ENCODE measurements around the gene ADM5.

ADM5 gene

DNA sequence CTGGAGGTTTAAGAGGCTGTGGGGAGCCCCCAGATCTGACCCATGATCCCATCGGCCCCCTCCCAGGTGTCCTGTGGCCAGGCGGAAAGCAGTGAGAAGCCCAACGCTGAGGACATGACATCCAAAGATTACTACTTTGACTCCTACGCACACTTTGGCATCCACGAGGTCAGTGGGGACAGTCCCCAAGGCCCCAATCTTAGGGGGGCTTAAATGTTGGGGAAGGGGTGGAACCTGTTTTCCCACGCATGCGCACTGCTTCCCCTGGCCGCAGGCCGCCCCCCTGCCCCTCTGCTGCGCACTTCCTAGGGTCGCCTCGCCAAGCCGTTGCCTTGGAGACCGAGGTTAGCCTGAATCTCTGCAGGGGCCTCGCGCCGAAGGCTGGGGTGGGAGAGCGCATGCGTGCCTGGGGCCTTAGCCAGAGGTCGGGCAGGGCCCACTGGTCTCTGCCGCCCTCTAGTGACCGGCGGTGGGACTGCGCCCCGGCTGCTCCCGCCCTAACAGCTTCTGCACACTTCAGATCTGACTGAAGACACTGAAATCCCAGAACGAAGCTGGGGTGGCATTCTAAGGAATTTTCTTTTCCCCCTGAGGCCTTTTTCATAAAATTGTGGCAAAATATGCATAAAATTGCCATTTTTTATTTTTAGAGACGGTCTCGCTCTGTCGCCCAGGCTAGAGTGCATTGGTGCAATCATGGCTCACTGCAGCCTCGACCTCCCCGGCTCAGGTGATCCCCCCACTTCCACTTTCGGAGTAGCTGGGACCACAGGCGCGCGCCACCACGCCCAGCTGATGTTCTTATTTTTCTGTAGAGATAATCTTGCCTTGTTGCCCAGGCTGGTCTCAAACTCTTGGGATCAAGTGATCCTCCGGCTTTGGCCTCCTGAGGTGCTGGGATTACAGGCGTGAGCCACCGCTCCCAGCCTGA, 8.7 kb upstream of the ADM5 start:
- peak; percentile 62 for DNase-seq

GRCh38 chr19:49681830-49682229, 7.6 kb upstream of the ADM5 start:
- DNase-seq = no peak

DNA sequence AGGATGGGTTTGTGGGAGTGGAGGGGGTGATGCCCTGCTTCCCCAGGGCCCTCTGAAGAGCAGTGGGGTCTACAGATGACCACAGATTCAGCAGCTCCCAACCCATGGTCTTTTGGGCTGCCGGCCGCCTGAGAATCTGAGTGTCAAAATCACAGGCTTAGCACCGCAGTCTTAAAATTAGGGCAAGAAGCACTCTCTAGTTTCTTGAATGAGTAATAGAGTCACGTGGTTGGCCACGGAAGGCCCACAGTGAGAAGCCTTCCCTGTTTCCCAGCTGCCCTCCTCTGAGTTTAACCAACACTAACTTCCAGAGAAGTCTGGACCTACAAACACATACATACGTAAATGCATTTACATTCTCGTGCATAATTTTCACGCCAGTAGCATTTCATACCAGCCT, 7.1 kb upstream of the ADM5 start:
- DNase-seq = no peak

DNA sequence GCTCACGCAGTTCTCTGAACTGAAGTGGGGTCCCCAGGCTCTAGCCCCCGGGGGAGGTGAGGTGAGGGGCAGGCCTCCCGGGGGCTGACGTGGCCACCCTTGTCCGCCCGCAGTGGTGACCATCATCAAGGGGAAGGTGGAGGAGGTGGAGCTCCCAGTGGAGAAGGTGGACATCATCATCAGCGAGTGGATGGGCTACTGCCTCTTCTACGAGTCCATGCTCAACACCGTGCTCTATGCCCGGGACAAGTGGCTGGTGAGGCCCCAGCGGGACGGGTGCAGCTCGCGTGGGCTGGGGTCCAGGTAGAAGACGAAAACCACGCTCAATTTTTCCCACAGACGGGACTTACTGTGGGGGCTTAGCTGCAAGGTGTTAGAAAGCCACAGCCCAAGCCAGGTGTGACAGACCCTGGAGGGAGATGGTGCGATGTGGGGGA, 5.6 kb upstream of the ADM5 start:
- DNase-seq = no peak

GRCh38 chr19:49684251-49684982, 5.0 kb upstream of the ADM5 start:
- DNase-seq = no peak

DNA sequence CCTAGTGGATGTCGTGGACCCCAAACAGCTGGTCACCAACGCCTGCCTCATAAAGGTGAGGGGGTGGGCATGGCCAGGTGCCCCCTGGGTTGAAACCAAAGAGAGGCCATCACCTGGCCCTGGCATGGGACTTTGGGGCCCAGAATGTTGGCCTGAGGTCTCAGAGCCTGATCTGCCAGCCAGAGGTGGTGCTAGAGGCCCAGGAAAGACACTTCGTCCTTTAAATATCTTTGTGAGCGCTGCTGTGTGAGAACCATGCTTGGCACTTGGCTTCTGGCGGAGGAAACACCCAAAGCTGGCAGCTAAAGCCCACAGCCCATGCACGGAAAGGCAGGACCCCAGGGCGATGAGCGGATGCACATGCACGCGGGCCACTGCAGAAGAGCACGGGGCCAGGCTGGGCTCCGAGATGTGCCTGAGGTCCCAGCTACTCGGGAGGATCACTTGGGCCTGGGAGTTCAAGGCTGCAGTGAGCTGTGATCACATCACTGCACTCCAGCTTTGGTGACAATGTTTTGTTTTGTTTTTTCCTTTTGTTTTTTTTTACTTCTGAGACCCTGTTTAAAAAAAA, 4.3 kb upstream of the ADM5 start:
- no peak for DNase-seq

- DNase-seq = no peak
Measured at GRCh38 chr19:49685845-49686332, 3.5 kb upstream of the ADM5 start.

GRCh38 chr19:49686503-49687088, 2.8 kb upstream of the ADM5 start:
- DNase-seq = no peak

GRCh38 chr19:49687150-49687549, 2.2 kb upstream of the ADM5 start:
- no peak for DNase-seq

GRCh38 chr19:49687566-49688316, 1.7 kb upstream of the ADM5 start:
- no peak for DNase-seq

DNA sequence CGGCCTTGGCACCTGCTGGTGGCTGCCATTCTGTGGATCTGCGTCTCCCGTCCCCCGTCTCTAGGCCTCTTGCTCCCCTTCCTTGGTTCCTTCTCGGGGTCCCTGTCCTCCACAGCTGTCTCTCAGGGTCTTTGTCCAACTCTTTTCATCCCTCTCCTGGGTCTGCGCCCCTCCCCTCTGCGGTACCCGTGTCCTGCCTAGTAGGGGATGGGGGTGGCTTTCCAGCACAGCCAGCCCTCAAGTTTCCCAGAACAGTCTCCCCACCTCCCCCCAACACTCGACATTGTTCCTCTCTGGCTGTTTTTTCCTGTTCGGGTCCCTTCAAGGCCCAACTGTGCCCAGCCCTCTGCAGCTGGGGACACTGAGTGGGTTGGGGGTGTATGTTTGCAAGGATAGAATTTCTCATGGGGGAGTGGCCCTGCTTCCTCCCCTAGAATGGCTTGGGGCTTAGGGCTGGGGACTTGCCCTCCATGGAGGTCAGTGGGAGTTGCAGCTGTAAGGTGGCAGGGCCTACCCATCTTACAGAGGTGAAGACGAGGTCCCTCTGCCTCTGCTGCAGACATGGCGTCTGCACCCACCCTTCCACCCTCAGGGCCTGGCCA, 762 bp upstream of the ADM5 start:
- no peak for DNase-seq

DNA sequence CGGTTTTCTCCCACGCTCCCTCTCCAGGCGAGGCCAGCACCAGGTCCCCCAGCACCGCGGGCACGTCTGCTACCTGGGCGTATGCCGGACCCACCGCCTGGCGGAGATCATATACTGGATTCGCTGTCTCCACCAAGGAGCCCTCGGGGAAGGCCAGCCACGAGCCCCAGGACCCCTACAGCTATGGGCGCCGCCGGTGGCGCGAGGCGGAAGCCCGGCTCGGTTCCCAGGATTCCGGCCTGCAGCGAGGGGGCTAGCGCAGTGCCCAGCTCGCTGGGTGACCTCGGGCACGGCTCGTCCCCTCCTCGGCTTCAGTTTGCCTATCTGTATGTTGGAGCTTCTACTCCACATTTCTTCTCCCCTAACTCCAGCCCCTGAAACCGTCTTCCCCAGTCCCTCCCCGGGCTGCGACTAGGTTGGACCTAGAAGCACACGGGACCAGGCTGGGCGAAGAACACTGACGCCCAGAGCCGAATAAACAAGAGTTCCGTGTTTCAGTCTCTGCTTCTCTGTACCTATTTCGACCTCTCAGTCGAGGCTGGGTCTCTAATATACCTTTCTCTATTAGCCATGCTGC, 773 bp downstream of the ADM5 start:
- no peak for DNase-seq

DNA sequence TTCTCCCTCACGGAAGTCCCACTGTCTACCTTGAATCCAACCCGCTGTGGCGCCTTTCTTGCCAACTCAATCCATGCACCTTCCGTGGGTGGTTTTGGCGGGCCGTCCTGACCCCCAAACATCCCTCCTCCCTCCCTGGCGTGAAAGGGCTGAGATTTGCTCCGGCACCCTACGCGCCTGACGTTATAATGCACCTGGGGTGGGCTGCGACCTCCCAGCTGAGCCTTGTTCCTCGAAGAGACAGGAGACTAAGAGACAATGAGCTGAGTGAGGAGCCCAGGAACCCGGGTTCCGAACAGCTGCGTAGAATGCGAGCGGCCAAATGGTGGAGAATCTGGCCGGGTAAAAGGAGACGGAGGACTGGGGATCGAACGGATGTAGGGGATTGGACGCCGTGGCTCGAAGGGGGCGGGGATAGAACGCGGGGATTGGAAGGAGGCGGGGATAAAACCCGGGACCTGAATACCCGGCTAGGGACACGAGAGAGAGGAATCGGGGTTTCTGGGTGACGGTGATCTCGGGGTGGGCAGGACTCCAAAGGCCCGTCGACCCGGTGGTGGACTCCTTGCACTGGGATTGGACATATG, 1.4 kb downstream of the ADM5 start, which contains the start of gene CPT1C:
Gene CPT1C (plus strand): TSS at position 461 of the 587 bp plus-strand sequence. CDS start 1,137 bp downstream, outside the sequence.
- DNase-seq = peak; percentile 94

- DNase-seq = peak; percentile 91
Measured at GRCh38 chr19:49691243-49692146, 2.1 kb downstream of the ADM5 start.

DNA sequence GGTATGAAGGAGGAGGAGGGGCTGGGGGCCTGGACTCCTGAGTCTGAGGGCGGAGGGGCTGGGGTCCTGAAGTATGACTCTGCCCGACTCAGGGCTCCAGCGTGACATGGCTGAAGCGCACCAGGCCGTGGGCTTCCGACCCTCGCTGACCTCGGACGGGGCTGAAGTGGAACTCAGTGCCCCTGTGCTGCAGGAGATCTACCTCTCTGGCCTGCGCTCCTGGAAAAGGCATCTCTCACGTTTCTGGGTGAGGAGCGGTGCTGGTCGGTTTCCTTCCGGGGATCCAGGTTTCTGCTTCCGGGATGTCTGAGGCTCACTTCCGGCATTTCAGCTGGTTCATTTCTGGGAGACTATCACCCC, 2.7 kb downstream of the ADM5 start:
- no peak for DNase-seq

DNA sequence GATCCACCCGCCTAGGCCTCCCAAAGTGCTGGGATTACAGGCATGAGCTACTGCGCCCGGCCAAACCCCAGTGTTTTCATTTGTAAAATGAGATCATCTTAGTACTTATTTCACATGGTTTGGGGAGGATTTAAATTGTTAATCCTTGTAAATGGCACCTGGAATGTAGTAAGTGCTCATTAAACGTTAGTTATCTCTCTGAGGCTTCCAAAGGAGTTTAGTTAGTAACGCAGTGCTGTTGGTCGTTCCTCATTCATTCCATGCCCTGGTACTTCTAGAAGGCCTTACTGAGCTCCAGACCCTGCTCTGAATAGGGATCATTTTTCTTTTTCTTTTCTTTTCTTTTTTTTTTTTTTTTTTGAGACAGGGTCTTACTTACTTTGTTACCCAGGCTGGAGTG, 6.7 kb downstream of the ADM5 start:
- no peak for DNase-seq

GRCh38 chr19:49696865-49697264, 7.5 kb downstream of the ADM5 start:
- DNase-seq = no peak

DNA sequence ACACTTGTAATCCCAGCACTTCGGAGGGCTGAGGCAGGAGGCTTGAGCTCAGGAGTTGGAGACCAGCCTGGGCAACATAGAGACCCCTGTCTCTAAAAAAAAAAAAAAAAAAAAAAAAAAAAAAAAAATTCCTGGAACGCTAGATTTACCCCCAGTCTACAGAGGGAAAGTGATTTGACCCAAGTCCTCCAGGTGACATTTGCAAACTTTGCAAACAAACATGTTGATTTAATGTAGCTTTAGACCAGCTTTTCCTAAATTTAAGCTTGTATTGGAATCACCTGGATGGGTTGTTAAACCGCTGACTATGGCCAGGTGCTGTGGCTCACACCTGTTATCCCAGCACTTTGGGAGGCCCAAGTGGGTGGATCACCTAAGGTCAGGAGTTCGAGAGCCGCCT, 10.0 kb downstream of the ADM5 start:
- DNase-seq = no peak

DNA sequence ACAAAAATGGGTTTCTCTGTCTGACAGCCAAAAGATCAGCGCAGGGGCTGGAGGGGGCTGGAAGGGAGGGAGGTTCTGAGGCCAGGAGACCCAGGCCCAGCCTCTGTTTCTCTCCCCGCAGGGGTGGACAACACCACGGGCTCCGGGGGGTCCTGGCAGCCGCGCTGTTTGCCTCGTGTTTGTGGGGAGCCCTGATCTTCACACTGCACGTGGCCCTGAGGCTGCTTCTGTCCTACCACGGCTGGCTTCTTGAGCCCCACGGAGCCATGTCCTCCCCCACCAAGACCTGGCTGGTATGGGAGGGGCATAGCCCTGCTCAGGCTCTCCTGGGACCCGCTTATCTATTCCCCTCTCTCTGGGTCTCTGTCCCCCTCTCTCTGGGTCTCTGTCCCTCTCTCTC, 11.2 kb downstream of the ADM5 start:
- no peak for DNase-seq

GRCh38 chr19:49701271-49701786, 11.9 kb downstream of the ADM5 start:
- DNase-seq = no peak

Measured in NCI-H510A (cell line).